Measurements from ENCODE around the gene LRRC14B. TPM values are rescaled to one million over a fixed set of nuclear protein-coding genes. Genes with fewer than 3 reads are reported as not detected.

LRRC14B gene
- total and polyA plus RNA-seq, 2 experiments from 2014 or later, result not detected

DNA sequence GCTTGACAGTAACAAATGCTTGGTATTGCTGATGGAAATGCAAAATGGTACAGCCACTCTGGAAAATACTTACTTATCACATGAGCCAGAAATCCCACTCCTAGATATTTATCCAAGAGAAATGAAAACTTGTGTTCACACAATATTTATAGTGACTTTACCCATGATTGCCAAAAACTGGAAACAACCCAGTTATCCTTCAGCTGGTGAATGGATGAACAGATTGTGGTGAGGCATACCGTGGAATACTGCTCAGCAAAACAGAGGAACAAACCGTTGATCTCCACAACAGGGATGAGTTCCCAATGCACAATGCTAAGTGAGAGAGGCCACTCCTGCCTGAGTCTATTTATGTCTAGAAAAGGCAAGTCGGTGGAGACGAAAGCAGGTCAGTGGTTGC lies 40.5 kb upstream of the LRRC14B start:
- Histone ChIP-seq H3K79me2 (ENCODE audit: insufficient read depth) (no peaks in the 10 kb centered on the region), H4K20me1 (ENCODE audit: insufficient read depth) (no peaks in the 10 kb centered on the region), H3K4me3 (no peak overlapping the region), H3K9me2 (ENCODE audit: insufficient read depth) (no peaks in the 10 kb centered on the region), H3K9ac (no peak overlapping the region), H3K4me1 (ENCODE audit: insufficient read depth) (no peaks in the 10 kb centered on the region), H3K36me3 (ENCODE audit: low read depth) (0 out of 2 replicates have a peak, but pooled peaks cover 4% of the 10 kb centered on the region), H2AFZ (no peak overlapping the region), H3K27ac (no peak overlapping the region), H3K4me2 (ENCODE audit: unreplicated experiment) (no peak overlapping the region), H3F3A (ENCODE audit: insufficient read depth) (no peaks in the 10 kb centered on the region), H3K9me3 (ENCODE audit: low read depth) (no peaks in the 10 kb centered on the region), H3K27me3 (replicated peaks; ENCODE audit: insufficient read depth) (no peaks in the 10 kb centered on the region)
- in situ Hi-C loops (cut with MboI), result no loop called here
- no peak for DNase-seq
- WGBS, 2 experiments (ENCODE audit: low coverage in 1 of 2, low lambda C conversion rate in 2 of 2, missing lambda C conversion rate in 2 of 2), result 44 to 49% methylated on average over 4 of the region's 4 CpGs
- TF ChIP-seq EZH2phosphoT487 (IDR thresholded peaks at IDR 0.05; ENCODE audit: insufficient read depth, low read depth) (no peak), EZH2 (IDR thresholded peaks at IDR 0.05; ENCODE audit: insufficient read depth, poor library complexity, severe bottlenecking) (no peak)

DNA sequence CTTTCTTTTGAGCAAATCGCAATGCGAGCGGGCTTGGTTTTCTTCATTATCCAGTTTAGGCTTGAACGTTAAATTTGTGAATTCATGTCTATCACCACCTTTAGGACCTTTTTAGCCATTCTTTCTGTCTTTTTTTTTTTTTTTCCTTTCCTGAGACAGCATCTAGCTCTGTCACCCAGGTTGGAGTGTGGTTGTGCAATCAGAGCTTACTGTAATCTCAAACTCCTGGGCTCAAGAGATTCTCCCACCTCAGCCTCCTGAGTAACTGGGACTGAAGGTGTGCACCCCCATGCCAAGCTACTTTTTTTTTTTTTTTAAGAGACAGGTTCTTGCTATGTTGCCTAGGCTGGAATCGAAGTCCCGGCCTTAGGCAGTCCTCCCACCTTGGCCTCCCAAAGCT lies 39.2 kb upstream of the LRRC14B start:
- WGBS, 2 experiments (ENCODE audit: low coverage in 1 of 2, low lambda C conversion rate in 2 of 2, missing lambda C conversion rate in 2 of 2), result 81 to 88% methylated on average over 6 of the region's 6 CpGs
- Histone ChIP-seq H3K9me3 (ENCODE audit: low read depth) (no peaks in the 10 kb centered on the region), H3K36me3 (ENCODE audit: low read depth) (0 out of 2 replicates have a peak, but pooled peaks cover 4% of the 10 kb centered on the region), H3K27ac (no peak overlapping the region), H3K79me2 (ENCODE audit: insufficient read depth) (no peaks in the 10 kb centered on the region), H4K20me1 (ENCODE audit: insufficient read depth) (no peaks in the 10 kb centered on the region), H3K27me3 (replicated peaks; ENCODE audit: insufficient read depth) (no peaks in the 10 kb centered on the region), H3K4me2 (ENCODE audit: unreplicated experiment) (no peak overlapping the region), H2AFZ (no peak overlapping the region), H3K9ac (no peak overlapping the region), H3F3A (ENCODE audit: insufficient read depth) (no peaks in the 10 kb centered on the region), H3K9me2 (ENCODE audit: insufficient read depth) (no peaks in the 10 kb centered on the region), H3K4me1 (ENCODE audit: insufficient read depth) (no peaks in the 10 kb centered on the region), H3K4me3 (no peak overlapping the region)
- no peak for DNase-seq
- in situ Hi-C loops (cut with MboI), result no loop called here
- TF ChIP-seq EZH2phosphoT487 (IDR thresholded peaks at IDR 0.05; ENCODE audit: insufficient read depth, low read depth) (no peak), EZH2 (IDR thresholded peaks at IDR 0.05; ENCODE audit: insufficient read depth, poor library complexity, severe bottlenecking) (no peak)

DNA sequence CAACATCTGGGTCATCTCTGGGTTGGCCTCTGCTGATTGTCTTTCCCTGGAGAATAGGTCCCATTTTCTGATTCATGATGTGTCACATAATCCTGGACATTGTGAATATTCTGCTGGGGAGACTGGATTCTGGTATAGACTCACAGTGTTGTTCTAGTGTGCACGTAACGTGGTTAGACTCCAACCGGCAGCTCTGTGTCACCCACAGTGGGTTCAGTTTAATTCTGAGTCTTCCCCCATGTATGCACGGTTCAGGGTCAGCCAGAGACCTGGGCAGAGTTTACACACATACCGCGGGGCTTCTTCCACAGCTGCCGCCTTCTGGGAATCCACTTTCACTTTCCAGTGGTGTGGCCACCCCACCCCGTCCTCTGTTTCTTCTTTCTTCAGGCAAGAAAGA lies 38.0 kb upstream of the LRRC14B start:
- Histone ChIP-seq H3K4me3 (no peak overlapping the region), H3K9ac (no peak overlapping the region), H3K27me3 (replicated peaks; ENCODE audit: insufficient read depth) (no peaks in the 10 kb centered on the region), H3F3A (ENCODE audit: insufficient read depth) (no peaks in the 10 kb centered on the region), H3K9me3 (ENCODE audit: low read depth) (no peaks in the 10 kb centered on the region), H3K36me3 (ENCODE audit: low read depth) (no peaks in the 10 kb centered on the region), H3K4me2 (ENCODE audit: unreplicated experiment) (no peak overlapping the region), H3K9me2 (ENCODE audit: insufficient read depth) (no peaks in the 10 kb centered on the region), H3K79me2 (ENCODE audit: insufficient read depth) (no peaks in the 10 kb centered on the region), H3K27ac (no peak overlapping the region), H2AFZ (no peak overlapping the region), H3K4me1 (ENCODE audit: insufficient read depth) (no peaks in the 10 kb centered on the region), H4K20me1 (ENCODE audit: insufficient read depth) (no peaks in the 10 kb centered on the region)
- TF ChIP-seq EZH2phosphoT487 (IDR thresholded peaks at IDR 0.05; ENCODE audit: insufficient read depth, low read depth) (no peak), EZH2 (IDR thresholded peaks at IDR 0.05; ENCODE audit: insufficient read depth, poor library complexity, severe bottlenecking) (no peak)
- WGBS, 2 experiments (ENCODE audit: low coverage in 1 of 2, low lambda C conversion rate in 2 of 2, missing lambda C conversion rate in 2 of 2), result 60 to 74% methylated on average over 8 of the region's 8 CpGs
- DNase-seq, result peak; percentile 48
- in situ Hi-C loops (cut with MboI), result no loop called here

DNA sequence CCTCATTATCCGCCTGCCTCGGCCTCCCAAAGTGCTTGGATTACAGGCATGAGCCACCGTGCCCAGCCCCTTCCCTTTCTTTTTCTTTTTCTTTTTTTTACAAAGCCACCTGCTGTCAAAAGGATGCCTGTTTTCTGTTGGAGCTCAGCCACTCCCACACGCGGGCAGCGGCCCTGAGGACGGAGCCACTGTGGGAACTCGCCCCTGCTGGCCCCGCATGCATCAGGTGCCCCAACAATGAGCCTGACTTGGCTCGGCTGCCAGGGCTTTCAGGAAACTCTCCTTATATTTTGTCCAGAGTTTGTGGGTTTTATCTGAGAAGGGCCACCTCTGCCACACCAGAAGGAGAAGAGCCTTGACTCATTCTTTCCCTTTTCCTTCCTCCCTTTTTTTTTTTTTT lies 37.1 kb upstream of the LRRC14B start:
- 85 to 91% methylated on average over 10 of the region's 10 CpGs for WGBS, 2 experiments (ENCODE audit: low coverage in 1 of 2, low lambda C conversion rate in 2 of 2, missing lambda C conversion rate in 2 of 2)

DNA sequence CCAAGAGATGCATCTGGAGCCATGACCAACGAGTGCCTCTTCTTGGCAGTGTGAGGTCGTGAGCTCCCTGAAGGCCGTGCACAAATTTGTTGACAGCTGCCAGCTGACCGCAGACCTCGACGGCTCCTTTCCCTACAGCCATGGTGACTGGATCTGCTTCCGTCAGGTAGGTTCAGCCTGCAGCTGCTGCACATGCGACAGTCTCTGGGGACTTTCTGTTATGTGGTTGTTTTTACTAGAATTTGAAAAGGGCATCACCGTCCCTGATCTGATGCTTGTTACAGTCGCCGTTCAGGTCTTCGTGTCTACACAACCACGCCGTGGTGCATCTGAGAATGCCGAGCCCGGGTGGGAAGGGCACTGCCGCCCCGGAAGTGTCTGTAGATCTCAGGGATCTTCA lies 36.5 kb upstream of the LRRC14B start:
- Histone ChIP-seq H3K9ac (no peak overlapping the region), H3K36me3 (ENCODE audit: low read depth) (no peaks in the 10 kb centered on the region), H3K27ac (no peak overlapping the region), H3K4me2 (ENCODE audit: unreplicated experiment) (no peak overlapping the region), H3K4me3 (no peak overlapping the region), H3F3A (ENCODE audit: insufficient read depth) (no peaks in the 10 kb centered on the region), H3K4me1 (ENCODE audit: insufficient read depth) (peaks cover 3% of the 10 kb centered on the region), H3K9me3 (ENCODE audit: low read depth) (no peaks in the 10 kb centered on the region), H4K20me1 (ENCODE audit: insufficient read depth) (no peaks in the 10 kb centered on the region), H2AFZ (no peak overlapping the region), H3K9me2 (ENCODE audit: insufficient read depth) (no peaks in the 10 kb centered on the region), H3K27me3 (replicated peaks; ENCODE audit: insufficient read depth) (no peaks in the 10 kb centered on the region), H3K79me2 (ENCODE audit: insufficient read depth) (no peaks in the 10 kb centered on the region)
- TF ChIP-seq EZH2phosphoT487 (IDR thresholded peaks at IDR 0.05; ENCODE audit: insufficient read depth, low read depth), result no peak
- no peak for TF ChIP-seq EZH2 (IDR thresholded peaks at IDR 0.05; ENCODE audit: insufficient read depth, poor library complexity, severe bottlenecking)
- DNase-seq, result no peak
- WGBS, 2 experiments (ENCODE audit: low coverage in 1 of 2, low lambda C conversion rate in 2 of 2, missing lambda C conversion rate in 2 of 2), result 75 to 77% methylated on average over 18 of the region's 18 CpGs
- in situ Hi-C loops (cut with MboI), result no loop called here

More for the DNA sequence above, 37.1 kb upstream of the LRRC14B start:
- no peaks in the 10 kb centered on the region; the same call in 1 of the 2 replicates for H3K4me1 ChIP-seq (ENCODE audit: insufficient read depth)
- no peaks in the 10 kb centered on the region for H3K27me3 ChIP-seq (replicated peaks; ENCODE audit: insufficient read depth)
- H3F3A ChIP-seq (ENCODE audit: insufficient read depth), result no peaks in the 10 kb centered on the region
- in situ Hi-C loops (cut with MboI), result no loop called here
- H3K4me3 ChIP-seq, result no peak overlapping the region
- DNase-seq, result peak; percentile 19
- TF ChIP-seq EZH2phosphoT487 (IDR thresholded peaks at IDR 0.05; ENCODE audit: insufficient read depth, low read depth), result no peak
- no peak for TF ChIP-seq EZH2 (IDR thresholded peaks at IDR 0.05; ENCODE audit: insufficient read depth, poor library complexity, severe bottlenecking)
- no peaks in the 10 kb centered on the region for H4K20me1 ChIP-seq (ENCODE audit: insufficient read depth)
- no peaks in the 10 kb centered on the region for H3K9me3 ChIP-seq (ENCODE audit: low read depth)
- H2AFZ ChIP-seq, result no peak overlapping the region
- no peak overlapping the region for H3K4me2 ChIP-seq (ENCODE audit: unreplicated experiment)
- no peaks in the 10 kb centered on the region for H3K36me3 ChIP-seq (ENCODE audit: low read depth)
- H3K9me2 ChIP-seq (ENCODE audit: insufficient read depth), result no peaks in the 10 kb centered on the region
- no peak overlapping the region for H3K27ac ChIP-seq
- no peaks in the 10 kb centered on the region for H3K79me2 ChIP-seq (ENCODE audit: insufficient read depth)
- no peak overlapping the region for H3K9ac ChIP-seq
